ENCODE data around the gene CRLF1.

Gene CRLF1

DNA sequence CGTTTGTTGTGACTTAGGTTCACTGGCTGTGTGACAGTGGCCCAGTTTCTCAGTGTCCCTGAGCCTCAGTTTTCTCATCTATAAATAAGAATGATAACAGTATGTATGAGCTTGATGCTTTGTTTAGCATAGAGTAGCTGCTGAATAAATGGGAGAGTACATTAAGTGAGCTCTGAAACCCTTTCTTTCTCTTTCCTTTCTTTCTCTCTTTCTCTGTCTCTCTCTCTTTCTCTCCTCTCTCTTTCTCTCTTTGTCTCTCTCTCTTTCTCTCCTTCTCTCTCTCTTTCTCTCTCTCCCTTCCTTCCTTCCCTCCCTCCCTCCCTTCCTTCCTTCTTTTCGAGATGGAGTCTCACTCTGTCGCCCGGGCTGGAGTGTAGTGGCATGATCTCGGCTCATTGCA, 46.9 kb downstream of the CRLF1 start:
- no peak for TF ChIP-seq CTCF (IDR thresholded peaks at IDR 0.05; ENCODE audit: low read depth, low read length)
- TF ChIP-seq EZH2phosphoT487 (IDR thresholded peaks at IDR 0.05; ENCODE audit: low read depth) = no peak
- Histone ChIP-seq H3K27ac (ENCODE audit: low read length) (no peak overlapping the region), H3K4me2 (ENCODE audit: low read length) (peak overlapping the region; percentile 85), H3K9me3 (ENCODE audit: insufficient read depth, low read length) (no peaks in the 10 kb centered on the region), H3K36me3 (replicated peaks; ENCODE audit: low read depth, low read length) (peaks cover 18% of the 10 kb centered on the region), H3K4me3 (ENCODE audit: low read length) (no peak overlapping the region), H4K20me1 (ENCODE audit: insufficient read depth, low read length) (no peaks in the 10 kb centered on the region), H3K79me2 (ENCODE audit: low read length) (peaks cover 37% of the 10 kb centered on the region), H3K27me3 (ENCODE audit: low read depth, low read length) (no peaks in the 10 kb centered on the region), H3K4me1 (ENCODE audit: low read length) (peaks cover 17% of the 10 kb centered on the region), H3K9ac (ENCODE audit: low read length) (no peak overlapping the region), H2AFZ (ENCODE audit: low read depth, low read length) (no peak overlapping the region)

DNA sequence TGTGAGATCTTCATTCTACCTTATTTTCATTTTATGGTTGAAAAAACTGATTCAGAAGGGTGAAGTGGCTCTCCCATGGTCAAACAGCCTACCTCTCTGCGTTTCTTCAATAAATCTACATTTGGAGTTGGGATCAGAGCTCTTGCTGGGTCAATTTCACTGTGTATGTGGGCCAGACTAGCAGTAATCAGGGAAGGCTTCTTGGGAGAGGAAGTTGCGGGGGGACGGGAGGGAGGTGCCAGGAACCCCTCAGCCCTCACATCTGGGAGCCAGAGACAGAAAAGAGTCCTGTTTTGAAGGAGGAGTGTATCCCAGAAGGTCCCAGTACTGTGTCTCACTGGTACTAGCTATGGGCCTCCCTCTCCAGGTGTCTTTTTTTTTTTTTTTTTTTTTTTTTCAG, 48.0 kb downstream of the CRLF1 start:
- no peaks in the 10 kb centered on the region for H3K27me3 ChIP-seq (ENCODE audit: low read depth, low read length)
- peak overlapping the region; percentile 61 for H3K27ac ChIP-seq (ENCODE audit: low read length)
- TF ChIP-seq EZH2phosphoT487 (IDR thresholded peaks at IDR 0.05; ENCODE audit: low read depth) (no peak), CTCF (IDR thresholded peaks at IDR 0.05; ENCODE audit: low read depth, low read length) (no peak)
- no peak overlapping the region for H2AFZ ChIP-seq (ENCODE audit: low read depth, low read length)
- H3K79me2 ChIP-seq (ENCODE audit: low read length) = peaks cover 37% of the 10 kb centered on the region
- no peaks in the 10 kb centered on the region for H4K20me1 ChIP-seq (ENCODE audit: insufficient read depth, low read length)
- H3K4me2 ChIP-seq (ENCODE audit: low read length) = peak overlapping the region; percentile 85
- H3K9me3 ChIP-seq (ENCODE audit: insufficient read depth, low read length) = no peaks in the 10 kb centered on the region
- peak overlapping the region; percentile 89 for H3K4me3 ChIP-seq (ENCODE audit: low read length)
- peaks cover 15% of the 10 kb centered on the region for H3K36me3 ChIP-seq (replicated peaks; ENCODE audit: low read depth, low read length)
- H3K9ac ChIP-seq (ENCODE audit: low read length) = peak overlapping the region; percentile 96
- H3K4me1 ChIP-seq (ENCODE audit: low read length) = peaks cover 17% of the 10 kb centered on the region

DNA sequence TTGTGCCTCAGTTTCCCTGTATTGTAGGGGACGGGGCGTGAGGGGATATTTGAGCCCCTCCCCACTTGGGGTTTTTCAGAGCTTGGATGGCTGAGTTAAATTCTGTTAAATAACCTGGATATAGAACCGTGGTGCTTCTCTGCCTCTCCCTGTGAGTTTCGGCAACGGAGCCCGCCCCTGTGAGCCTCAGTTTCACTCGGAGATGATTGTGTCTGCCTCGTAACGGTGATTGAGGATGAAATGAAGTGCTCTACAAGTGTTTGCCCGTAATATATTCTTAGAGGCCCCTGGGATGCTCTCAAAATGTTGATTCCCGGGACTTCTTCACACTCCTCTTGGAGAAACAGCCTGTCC, 48.4 kb downstream of the CRLF1 start:
- Histone ChIP-seq H2AFZ (ENCODE audit: low read depth, low read length) (no peak overlapping the region), H3K27me3 (ENCODE audit: low read depth, low read length) (no peaks in the 10 kb centered on the region), H3K79me2 (ENCODE audit: low read length) (peaks cover 37% of the 10 kb centered on the region), H3K9ac (ENCODE audit: low read length) (peak overlapping the region; percentile 96), H3K27ac (ENCODE audit: low read length) (peak overlapping the region; percentile 61), H4K20me1 (ENCODE audit: insufficient read depth, low read length) (no peaks in the 10 kb centered on the region), H3K9me3 (ENCODE audit: insufficient read depth, low read length) (no peaks in the 10 kb centered on the region), H3K4me3 (ENCODE audit: low read length) (peak overlapping the region; percentile 89), H3K4me2 (ENCODE audit: low read length) (peak overlapping the region; percentile 85), H3K36me3 (replicated peaks; ENCODE audit: low read depth, low read length) (peaks cover 15% of the 10 kb centered on the region), H3K4me1 (ENCODE audit: low read length) (peaks cover 17% of the 10 kb centered on the region)
- TF ChIP-seq CTCF (IDR thresholded peaks at IDR 0.05; ENCODE audit: low read depth, low read length) (no peak), EZH2phosphoT487 (IDR thresholded peaks at IDR 0.05; ENCODE audit: low read depth) (no peak)

DNA sequence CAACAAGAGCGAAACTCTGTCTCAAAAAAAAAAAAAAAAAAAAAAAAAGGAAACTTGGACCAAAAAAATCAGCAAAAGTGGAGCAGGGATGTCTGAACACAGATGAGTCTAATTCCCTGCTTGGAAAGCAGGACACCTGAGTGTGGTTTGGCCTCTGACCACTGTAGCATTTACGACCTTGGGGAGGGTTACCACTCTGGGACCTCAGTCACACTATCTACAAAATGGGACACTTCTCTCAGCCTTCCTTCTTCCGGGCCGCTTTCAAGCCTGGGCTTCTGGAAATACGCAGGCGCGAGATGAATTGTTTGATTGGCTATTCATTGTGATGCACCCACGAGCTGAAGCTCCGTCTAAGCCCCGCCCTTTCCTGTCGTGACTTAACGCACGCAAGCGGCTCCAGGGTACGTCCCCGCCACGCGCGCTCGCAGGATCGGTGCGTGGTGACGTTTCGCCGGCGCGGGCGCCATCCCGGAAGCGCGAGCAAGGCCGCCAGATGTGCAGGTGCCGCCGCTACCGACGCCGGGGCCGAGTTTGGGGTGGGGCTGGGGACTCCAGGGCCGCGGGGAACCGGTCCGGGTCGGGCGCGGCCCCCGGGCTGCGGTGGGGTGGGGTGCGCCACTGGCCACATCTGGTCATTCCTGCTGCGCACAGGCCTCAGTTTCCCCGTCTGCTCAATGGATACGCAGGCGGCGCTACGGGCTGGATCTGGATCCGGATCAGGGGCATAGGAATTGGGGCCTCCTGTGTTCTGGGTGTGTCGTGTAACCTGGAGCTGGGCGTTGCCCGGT, 49.0 kb downstream of the CRLF1 start, which contains the start of gene KXD1:
Gene KXD1 (plus strand): TSS at position 460 of the 791 bp plus-strand sequence. CDS start 4,187 bp downstream, outside the sequence.
- peaks cover 9% of the 10 kb centered on the region for H3K36me3 ChIP-seq (replicated peaks; ENCODE audit: low read depth, low read length)
- H3K27me3 ChIP-seq (ENCODE audit: low read depth, low read length) = no peaks in the 10 kb centered on the region
- no peak for TF ChIP-seq CTCF (IDR thresholded peaks at IDR 0.05; ENCODE audit: low read depth, low read length)
- no peaks in the 10 kb centered on the region for H3K9me3 ChIP-seq (ENCODE audit: insufficient read depth, low read length)
- no peak within 1 kb of the TSS for H2AFZ ChIP-seq (ENCODE audit: low read depth, low read length)
- H4K20me1 ChIP-seq (ENCODE audit: insufficient read depth, low read length) = no peaks in the 10 kb centered on the region
- peak within 1 kb of the TSS; percentile 73 for H3K27ac ChIP-seq (ENCODE audit: low read length)
- H3K4me1 ChIP-seq (ENCODE audit: low read length) = peaks cover 17% of the 10 kb centered on the region
- peaks cover 37% of the 10 kb centered on the region for H3K79me2 ChIP-seq (ENCODE audit: low read length)
- H3K9ac ChIP-seq (ENCODE audit: low read length) = peak within 1 kb of the TSS; percentile 96
- peak within 1 kb of the TSS; percentile 85 for H3K4me2 ChIP-seq (ENCODE audit: low read length)
- H3K4me3 ChIP-seq (ENCODE audit: low read length) = peak within 1 kb of the TSS; percentile 89

All from OCI-LY3 (cell line).